Superior temporal gyrus (tissue), 1 donor: ENCODE measurements around the gene MYL5.
"Not testable (repeated sequence)": the region's sequence is repeated elsewhere in the genome, so short reads cannot be mapped to it uniquely, and the experiment has no call there.

Experiments
- DNase-seq: peaks from one replicate; pipeline ENCODE4 v3.0.0-alpha.2; 2016; ENCODE audit errors: extremely low spot score

Gene MYL5

GRCh38 chr4:657834-658667, 16.3 kb upstream of the MYL5 start:
- DNase-seq = no peak

- DNase-seq = no peak
Measured at GRCh38 chr4:658681-659667, 15.4 kb upstream of the MYL5 start.

GRCh38 chr4:659851-660250, 14.5 kb upstream of the MYL5 start:
- no peak for DNase-seq

GRCh38 chr4:660401-660800, 13.9 kb upstream of the MYL5 start:
- DNase-seq = no peak

DNA sequence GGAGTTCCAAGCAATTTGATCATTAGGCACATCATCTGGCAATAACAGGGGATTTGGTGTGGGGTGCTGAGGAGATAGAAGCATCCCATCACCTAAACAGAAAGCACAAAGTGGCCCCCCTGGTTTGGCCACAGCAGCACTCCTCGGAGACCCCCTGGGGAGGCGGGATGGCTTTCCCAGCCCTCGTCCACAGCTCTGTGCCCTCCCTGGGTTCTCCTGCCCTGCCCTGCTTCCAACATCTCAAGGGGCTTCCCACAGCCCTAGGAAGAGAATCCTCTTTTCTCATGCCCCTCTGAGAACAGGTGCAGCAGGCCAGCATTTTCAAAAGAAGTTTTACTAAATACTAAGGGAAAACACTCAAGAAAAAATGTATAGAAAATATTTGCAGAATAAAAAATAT, 13.1 kb upstream of the MYL5 start:
- DNase-seq = no peak

DNA sequence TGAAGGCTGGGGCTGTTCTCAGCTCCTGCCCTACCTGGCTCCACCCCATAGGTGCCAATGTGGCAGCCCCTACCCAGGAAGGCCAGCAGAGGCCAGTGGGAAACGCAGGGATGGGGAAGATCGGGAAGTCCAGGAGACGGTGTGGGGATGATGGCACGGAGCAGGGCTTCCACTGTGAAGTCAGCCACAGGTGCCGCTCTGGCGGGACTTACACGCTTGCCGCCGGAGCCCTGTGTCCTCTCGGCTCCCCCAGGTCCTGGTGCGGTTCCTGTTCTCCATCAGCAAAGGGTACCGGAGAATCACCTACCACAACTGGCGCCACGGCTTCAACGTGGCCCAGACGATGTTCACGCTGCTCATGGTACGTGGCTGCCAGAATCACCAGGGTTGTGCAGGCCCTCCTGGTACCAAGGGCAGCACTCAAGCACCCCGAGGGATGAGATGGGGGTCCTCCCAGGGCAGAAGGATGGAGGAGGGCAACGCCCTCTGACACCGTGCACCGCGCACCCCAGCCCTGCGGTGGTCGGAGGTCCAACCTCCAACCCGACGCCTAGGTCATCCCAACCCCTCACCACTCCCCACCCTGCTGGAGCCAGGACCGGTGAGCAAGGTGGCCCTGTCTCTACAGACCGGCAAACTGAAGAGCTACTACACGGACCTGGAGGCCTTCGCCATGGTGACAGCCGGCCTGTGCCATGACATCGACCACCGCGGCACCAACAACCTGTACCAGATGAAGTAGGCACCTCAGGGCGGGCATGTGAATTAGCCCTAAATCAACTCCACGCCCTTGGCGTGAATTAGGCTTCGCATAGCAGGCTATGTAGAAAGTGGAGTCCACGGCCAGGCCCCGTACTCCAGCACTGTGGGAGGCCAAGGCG, 12.2 kb upstream of the MYL5 start:
- no peak for DNase-seq

DNA sequence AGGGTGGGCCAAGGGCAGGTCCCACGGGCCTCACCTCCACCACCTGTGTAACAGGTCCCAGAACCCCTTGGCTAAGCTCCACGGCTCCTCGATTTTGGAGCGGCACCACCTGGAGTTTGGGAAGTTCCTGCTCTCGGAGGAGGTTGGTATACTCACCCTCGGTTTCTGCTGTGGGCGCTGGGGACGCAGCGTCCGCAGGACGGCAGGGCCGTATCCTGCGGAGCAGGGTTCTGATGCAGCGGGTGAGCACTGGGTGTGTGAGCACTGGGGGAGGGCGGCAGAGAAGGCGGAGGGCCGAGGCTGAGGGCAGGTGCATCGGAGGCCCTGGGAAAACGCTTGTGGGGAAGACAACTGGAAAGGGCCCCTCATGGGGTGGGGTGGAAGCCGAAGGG, 11.3 kb upstream of the MYL5 start:
- DNase-seq = no peak

DNA sequence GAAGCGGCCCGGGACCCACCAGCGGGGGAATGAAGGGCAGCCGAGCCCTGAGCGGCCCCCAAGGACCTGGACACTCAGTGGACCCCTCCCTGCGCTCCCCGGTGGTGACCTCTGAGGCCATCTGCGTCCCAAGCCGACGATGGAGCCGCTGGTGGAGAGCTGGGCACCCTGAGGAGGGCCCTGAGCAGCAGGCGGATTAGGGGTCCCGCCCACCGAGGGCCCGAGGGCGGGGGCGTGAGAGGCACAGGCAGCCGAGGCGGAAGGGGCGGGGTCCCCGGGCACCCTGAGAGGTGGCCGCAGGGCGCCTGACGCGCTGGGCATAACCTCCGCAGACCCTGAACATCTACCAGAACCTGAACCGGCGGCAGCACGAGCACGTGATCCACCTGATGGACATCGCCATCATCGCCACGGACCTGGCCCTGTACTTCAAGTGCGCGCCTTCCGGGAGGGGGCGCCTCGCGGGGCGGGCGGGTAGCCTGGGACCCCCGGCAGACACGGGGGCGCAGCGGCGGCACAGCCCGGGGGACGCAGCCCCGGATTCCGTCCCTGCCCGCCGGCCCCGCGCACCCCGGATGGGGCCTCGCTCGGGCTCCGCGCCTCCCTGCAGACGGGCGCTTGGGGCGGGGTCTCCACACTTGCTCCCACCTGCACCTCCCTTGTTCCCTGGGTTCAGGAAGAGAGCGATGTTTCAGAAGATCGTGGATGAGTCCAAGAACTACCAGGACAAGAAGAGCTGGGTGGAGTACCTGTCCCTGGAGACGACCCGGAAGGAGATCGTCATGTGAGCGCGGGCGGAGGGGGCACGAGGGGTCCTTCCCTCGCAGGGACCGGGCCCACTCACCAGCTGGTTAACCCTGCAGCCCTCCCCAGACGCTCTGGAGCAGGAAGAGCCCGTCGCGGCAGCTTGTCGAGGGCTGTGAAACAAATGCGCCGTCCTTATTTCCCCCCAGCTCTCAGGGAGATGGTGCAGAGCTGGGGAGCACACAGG, 10.6 kb upstream of the MYL5 start:
- DNase-seq = no peak

DNA sequence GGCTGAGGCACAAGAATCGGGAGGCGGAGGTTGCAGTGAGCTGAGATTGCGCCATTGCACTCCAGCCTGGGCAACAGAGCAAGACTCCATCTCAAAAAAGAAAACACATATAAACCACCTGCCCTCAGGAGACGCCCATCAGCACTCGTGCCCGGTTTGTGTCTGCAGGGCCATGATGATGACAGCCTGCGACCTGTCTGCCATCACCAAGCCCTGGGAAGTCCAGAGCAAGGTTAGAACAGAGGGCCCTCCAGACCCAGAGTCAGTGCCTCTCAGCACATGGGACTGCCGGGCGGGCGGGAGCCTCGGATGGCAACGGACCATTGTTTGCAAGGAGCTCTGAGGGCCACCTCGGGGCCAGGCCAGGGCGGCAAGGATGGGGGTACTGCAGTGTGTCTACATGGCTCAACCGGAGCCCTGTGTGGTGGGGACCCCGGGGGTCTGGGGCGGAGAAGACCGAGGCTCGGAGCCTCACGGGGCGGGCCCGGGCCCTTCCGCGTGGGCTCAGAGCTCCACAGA, 9.6 kb upstream of the MYL5 start:
- no peak for DNase-seq

GRCh38 chr4:665381-665750, 9.0 kb upstream of the MYL5 start:
- no peak for DNase-seq

DNA sequence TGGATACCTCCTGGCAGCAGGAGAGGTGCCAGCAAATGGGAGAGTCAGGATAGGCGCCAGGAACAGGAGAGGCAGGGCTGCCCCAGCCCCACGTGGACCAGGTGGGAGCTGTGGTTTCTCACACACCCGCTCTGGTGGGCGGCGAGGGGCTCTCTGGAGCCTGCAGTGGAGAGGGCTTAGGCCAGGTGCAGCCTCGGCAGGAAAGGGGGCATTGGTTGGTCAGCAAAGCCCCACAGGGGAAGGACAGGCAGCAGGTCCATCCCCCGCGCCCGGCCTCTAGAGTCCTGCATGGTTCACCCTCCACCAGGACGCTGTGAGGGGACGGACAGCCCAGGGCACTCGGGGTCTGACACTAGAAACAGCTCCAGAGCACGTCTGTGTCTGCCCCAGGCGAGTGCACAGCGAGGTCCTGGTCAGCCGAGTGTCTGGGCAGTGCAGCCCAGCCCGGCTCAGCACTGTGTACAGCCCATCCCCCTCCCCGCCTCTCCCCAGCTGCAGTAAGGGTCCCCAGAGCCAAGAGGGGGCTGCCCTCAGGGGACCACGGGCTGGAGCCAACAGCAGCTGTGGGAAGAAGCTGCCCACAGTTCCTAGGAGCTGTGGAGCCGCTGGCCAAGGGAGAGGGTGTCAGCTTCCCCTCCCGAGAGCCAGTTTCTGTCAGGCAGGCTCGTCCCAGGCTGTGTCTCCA, 8.4 kb upstream of the MYL5 start:
- no peak for DNase-seq

- no peak for DNase-seq
Measured at GRCh38 chr4:666436-666810, 7.9 kb upstream of the MYL5 start.

DNA sequence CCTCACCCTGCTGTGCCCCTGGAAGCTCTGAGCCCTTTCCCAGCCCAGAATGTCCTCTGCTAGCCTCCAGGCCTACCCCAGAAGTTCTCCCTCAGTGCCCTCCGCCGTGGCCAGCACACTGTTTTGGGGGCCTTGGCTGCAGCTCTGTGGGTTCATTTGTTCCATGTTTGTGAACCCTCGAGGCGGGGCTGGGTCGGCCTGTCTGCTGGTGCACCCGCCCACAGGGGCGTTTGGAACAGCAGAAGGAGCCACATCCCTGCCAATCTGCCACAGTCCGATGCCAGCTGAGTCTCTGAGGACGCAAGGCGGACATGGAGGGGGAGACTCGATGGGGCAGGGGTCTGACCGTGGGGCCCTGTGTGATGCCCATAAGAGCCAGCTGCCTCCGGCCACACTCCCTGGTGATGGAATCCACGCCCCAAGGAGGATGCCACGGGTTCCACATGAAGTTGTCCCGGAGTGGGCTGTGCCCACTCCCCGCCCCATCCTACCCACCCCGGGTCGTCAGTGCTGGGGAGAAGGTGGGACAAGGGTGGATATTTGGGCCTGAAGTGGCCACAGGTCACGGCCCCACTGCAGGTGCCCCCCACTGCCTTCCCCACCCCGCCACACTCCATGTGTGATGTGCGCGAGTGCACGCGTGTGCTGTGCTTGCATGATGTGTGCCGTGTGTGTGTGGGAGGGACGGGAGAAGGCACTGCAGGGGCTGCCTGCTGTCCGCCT, 7.4 kb upstream of the MYL5 start:
- no peak for DNase-seq

DNA sequence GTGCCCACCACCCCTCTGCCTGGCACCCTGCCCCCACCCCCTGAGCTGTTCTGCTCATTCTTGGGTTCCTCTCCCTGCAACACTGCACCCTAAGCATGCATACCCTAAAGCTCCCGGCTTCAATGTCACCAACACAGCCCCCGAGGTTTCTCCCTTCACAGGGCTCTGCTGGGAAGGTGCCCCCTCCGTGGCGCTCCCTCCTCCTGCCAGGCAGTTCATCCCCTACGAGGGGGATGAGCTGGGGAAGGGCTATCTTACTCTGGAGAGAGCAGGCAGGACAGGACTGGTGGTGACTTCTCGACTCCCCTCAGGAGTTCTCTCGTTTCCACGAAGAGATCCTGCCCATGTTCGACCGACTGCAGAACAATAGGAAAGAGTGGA, 6.8 kb upstream of the MYL5 start:
- DNase-seq = no peak

DNA sequence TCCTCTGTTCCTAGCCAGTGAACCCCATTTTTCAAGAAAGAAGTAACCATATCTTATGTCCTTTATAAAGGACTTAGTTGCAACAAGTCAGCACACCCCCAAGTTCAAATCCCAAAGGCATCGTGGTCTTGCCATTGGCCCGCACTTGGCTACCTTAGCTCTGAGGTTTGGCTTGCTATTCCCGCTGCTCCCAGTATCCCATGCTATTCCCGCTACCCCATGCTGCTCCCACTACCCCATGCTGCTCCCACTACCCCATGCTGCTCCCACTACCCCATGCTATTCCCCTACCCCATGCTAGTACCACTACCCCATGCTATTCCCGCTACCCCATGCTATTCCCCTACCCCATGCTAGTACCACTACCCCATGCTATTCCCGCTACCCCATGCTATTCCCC, 6.1 kb upstream of the MYL5 start:
- DNase-seq = not testable (repeated sequence)

DNA sequence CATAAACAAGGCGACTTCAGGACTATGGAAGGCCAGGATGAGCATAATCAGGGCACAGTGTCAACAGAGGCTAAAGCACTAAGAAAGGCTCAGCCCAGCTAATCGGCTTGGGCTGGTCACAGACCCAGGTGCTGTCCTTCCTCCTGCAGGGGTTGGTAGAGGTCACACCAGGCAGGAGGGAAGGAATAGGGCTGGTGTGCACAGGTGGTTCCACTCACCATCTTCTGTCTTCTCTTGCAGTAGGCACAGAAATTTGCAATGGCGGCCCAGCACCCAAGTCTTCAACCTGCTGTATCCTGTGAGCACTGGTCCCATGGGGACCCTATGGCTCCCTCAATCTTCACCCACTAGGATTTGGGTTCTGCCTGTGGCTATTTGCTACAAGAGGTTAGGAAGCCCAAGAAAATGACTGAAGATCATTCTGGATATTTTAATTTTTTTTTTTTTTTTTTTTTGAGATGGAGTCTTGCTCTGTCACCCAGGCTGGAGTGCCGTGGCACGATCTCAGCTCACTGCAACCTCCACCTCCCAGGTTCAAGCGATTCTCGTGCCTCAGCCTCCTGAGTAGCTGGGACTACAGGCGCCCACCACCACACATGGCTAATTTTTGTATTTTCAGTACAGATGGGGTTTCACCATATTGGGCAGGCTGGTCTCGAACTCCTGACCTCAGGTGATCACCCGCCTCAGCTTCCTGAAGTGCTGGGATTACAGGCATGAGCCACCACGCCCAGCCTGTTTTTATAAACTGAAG, 4.4 kb upstream of the MYL5 start:
- DNase-seq = not testable (repeated sequence)

GRCh38 chr4:671769-672168, 2.6 kb upstream of the MYL5 start:
- no peak for DNase-seq

- no peak for DNase-seq
Measured at GRCh38 chr4:673349-674091, 822 bp upstream of the MYL5 start.
